Measurements from ENCODE around the gene MAML3. TPM values are rescaled to one million over a fixed set of nuclear protein-coding genes. Genes with fewer than 3 reads are reported as not detected.

Gene MAML3
- total RNA-seq, 2 donors from 2014 or later, result 9.3 to 10.1 TPM

GRCh38 chr4:140103676-140104075 lies 50.3 kb downstream of the MAML3 start:
- no peak for DNase-seq
- TF ChIP-seq CTCF (IDR thresholded peaks at IDR 0.05), result no peak
- Histone ChIP-seq H3K27ac (no peak overlapping the region), H3K4me1 (no peaks in the 10 kb centered on the region), H3K4me3 (no peak overlapping the region), H3K27me3 (no peaks in the 10 kb centered on the region), H3K9ac (ENCODE audit: low read depth in 2 of 2, low read length in 2 of 2) (no peak overlapping the region), H3K36me3 (no peaks in the 10 kb centered on the region), H3K9me3 (no peaks in the 10 kb centered on the region)
- intact Hi-C loops (cut with DNase I), result no loop called here

- H3K9ac ChIP-seq (ENCODE audit: low read depth in 2 of 2, low read length in 2 of 2), result no peak overlapping the region
- H3K27me3 ChIP-seq, result no peaks in the 10 kb centered on the region
- no peak overlapping the region for H3K27ac ChIP-seq
- H3K9me3 ChIP-seq, result no peaks in the 10 kb centered on the region
- no peak for TF ChIP-seq CTCF (IDR thresholded peaks at IDR 0.05)
- H3K4me1 ChIP-seq, result no peaks in the 10 kb centered on the region
- DNase-seq, result no peak
- no peaks in the 10 kb centered on the region for H3K36me3 ChIP-seq
- intact Hi-C loops (cut with DNase I), result no loop called here
- no peak overlapping the region for H3K4me3 ChIP-seq
These were observed 51.6 kb downstream of the MAML3 start for GRCh38 chr4:140102421-140102820.

- no peak for TF ChIP-seq CTCF (IDR thresholded peaks at IDR 0.05)
- Histone ChIP-seq H3K27ac (no peak overlapping the region), H3K27me3 (no peaks in the 10 kb centered on the region), H3K9me3 (no peaks in the 10 kb centered on the region), H3K9ac (ENCODE audit: low read depth in 2 of 2, low read length in 2 of 2) (no peak overlapping the region), H3K4me3 (no peak overlapping the region), H3K36me3 (no peaks in the 10 kb centered on the region), H3K4me1 (no peaks in the 10 kb centered on the region)
- no peak for DNase-seq
- intact Hi-C loops (cut with DNase I), result no loop called here
These were observed 53.2 kb downstream of the MAML3 start for GRCh38 chr4:140100771-140101170.

GRCh38 chr4:140099983-140100382 lies 54.0 kb downstream of the MAML3 start:
- H3K9ac ChIP-seq (ENCODE audit: low read depth in 2 of 2, low read length in 2 of 2), result no peak overlapping the region
- no peaks in the 10 kb centered on the region for H3K9me3 ChIP-seq
- intact Hi-C loops (cut with DNase I), result no loop called here
- peak; percentile 53 for DNase-seq
- H3K36me3 ChIP-seq, result no peaks in the 10 kb centered on the region
- H3K27me3 ChIP-seq, result no peaks in the 10 kb centered on the region
- no peak for TF ChIP-seq CTCF (IDR thresholded peaks at IDR 0.05)
- no peak overlapping the region for H3K4me3 ChIP-seq
- no peak overlapping the region for H3K27ac ChIP-seq
- H3K4me1 ChIP-seq, result no peaks in the 10 kb centered on the region

- Histone ChIP-seq H3K4me1 (no peaks in the 10 kb centered on the region), H3K4me3 (no peak overlapping the region), H3K27ac (peak overlapping the region; percentile 26), H3K9ac (ENCODE audit: low read depth in 2 of 2, low read length in 2 of 2) (no peak overlapping the region), H3K9me3 (no peaks in the 10 kb centered on the region), H3K27me3 (no peaks in the 10 kb centered on the region), H3K36me3 (no peaks in the 10 kb centered on the region)
- no peak for TF ChIP-seq CTCF (IDR thresholded peaks at IDR 0.05)
- DNase-seq, result no peak
- intact Hi-C loops (cut with DNase I), result no loop called here
These were observed 55.4 kb downstream of the MAML3 start for GRCh38 chr4:140098455-140099160.
